Umbilical cord (tissue), 2 donors: ENCODE data around the gene RELL2. TPM values are rescaled to one million over a fixed set of nuclear protein-coding genes. Genes with fewer than 3 reads are reported as not detected.
A peak's percentile ranks its signal among the peaks of the same experiment; 100 is the strongest.

ENCODE experiments used
- DNase-seq: peaks from one replicate; pipeline ENCODE4 v3.0.0-alpha.2; 2015; ENCODE audit warnings: low spot score
- total RNA-seq: library from RNA; depleted of rRNA; stranded (reverse); fragments of >200 nt; gene quantifications from one replicate; pipeline ENCODE4 v1.2.3, GENCODE V29; 2014; ENCODE audit warnings: low replicate concordance; ENCODE audit not compliant: insufficient read depth

The RELL2 gene
- total RNA-seq, 1 donor from 2014 or later, result 0.96 TPM

DNA sequence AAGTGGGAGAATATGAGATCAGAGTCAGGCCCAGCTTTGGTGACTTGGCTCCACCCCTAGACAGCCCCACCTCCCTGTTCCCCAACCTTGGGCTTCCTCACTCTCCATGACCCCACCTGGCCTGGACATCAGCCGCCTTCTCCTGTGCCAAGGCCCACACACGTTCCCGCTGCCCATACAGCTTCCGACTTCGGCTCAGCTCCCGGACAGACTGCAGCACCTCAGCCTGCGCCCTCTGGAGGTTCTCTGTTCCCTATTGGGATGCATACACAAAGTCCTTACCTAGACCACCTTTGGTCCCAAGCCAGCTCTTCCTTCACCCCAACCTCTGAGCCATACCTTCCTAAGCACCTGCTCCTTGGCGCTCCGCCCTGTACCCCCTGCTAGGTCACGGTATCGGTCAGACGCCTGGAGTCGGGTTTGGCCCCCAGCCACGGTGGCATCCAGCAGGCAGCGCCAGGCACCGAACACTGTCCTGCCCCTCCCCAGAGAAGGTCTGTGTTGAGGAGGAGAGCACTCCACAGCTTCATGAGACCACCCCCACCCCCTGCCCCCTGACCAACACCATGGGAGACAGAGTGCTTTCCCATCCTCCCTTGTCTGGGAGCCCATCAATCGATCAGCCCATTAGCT is 12.4 kb downstream of the RELL2 start:
- DNase-seq, result no peak

DNA sequence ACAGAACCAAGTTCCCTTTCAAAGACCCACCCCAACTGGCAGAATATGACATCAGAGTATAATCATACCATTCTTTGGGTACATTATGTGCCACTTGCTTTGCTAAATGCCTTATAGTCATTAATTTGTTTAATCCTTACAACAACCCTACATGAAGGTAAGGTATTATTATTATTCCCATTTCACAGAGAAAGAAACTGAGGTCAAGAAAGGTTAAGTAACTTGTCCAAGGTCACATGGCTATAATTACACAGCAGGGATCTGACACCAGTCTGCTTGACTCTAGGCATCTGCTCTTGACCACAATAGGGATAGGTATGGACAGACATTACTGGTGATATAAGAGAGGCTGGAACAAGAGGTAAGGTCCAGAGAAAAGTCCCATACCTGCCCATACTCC is 13.2 kb downstream of the RELL2 start:
- DNase-seq, result no peak

DNA sequence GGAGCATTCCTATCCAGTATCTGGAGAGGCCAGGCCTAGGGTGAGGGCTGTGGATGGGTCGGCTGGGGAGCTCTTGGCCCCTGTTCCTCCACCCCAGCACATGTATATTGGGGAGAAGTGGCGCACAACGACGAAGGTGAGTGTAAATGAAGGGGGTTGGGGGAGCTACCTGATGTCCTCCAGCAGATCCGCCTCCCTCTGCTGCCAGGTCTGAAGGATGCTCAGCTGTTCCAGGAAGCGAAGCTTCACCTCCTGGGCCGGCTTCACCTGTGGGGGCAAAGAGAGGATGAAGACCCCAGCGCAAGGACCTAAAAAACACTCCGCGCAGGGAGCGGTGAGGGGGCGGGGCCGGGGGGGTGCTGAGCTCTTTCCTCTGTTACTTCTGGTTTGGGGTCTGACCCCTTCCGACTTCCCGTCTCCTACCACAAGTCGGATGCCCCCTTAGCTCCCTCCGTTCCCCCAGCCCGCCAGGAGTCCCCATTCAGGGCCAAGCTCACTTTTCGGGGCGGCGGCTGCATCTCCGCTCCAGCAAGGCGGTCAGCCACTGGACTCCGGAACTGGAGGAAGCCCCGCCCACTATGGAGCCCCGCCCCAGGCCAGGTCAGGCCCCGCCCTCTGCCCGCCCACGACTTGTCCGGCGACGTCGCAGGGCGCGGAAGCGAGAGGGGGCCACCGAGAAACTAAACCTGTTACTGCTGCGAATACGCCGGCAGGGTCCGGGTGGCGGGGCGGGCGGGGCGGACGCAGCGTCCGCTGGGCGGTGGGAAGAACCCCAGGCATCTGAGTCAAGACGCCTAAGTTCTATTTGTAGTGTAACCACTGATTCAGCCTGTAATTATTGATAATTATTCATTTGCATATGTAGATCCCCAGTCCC is 14.3 kb downstream of the RELL2 start, which contains the start of gene FCHSD1:
TSS of gene FCHSD1 (minus strand) at position 568 of the 877 bp plus-strand sequence. CDS start at position 518, 50 bp downstream.
- peak; percentile 76 for DNase-seq

DNA sequence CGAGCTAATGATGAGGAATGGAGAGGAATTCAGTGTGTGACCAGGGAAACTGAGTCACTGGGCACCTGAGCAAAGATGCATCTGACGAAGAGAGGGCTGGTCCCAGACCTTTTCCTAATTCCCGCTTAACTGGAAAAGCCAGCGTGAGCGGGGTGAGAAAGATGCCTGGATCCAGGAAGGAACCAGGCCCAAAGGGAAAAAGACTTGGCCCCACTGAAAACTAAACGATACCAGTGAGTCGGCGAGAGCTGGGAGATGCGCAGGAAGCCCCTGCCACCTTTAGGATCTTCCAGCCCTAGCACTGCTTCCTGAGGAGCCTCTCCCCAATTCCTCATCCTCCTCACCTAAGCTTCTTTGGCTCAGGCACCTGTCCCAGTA is 14.9 kb downstream of the RELL2 start:
- no peak for DNase-seq

DNA sequence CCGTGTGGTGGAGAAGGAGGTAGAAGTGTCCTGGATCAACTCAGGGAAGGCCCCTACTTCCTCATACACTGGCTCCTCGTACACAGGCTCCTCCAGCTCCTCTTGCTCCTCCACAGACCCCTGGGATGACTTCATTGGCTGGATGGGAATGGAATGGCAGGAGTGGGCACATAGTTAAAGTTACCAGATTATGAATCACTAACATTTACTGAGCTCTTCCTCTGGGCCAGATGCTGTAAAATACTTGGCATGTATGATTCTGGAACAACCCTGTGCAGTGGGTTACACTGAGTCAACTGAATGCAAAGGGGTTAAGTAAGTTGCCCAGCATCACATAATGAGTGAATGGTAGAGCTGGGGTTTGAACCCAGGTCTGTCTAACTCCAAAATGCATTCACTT is 17.5 kb downstream of the RELL2 start:
- no peak for DNase-seq

DNA sequence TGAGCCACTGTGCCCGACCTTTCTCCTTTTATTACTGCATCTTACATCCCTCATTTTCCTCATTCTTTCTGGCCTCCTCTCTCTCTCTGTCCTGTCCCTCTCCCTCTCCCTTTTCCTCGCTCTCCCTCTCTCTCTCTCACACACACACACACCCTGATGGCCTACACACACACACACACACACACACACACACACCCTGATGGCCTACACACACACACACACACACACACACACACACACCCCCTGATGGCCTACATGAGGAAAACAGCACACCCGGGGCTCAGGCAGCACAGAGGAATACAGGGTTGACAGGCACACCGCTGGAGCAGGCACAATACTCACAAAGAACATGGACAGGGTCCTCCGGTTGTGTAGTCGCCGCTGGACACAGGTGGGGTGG is 18.2 kb downstream of the RELL2 start:
- DNase-seq, result no peak

DNA sequence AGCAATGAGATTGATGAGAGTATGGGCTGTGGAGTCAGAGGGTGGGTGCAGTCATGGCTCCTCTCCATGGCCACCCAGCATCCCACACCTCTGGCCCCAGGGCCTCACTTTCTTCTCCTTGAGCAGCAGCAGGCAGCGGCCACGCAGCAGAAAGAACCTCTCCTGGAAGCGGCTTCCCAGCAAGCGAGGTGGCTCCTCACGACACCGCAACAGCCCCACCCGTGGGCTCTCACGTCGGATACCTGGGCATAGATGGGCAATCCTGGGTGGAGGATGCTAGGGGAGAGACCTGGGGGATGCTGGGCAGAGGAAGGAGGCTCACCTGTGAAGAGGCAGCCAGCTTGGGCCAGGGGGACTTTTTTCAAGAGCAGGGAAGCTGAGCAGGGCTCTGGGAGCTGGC is 19.6 kb downstream of the RELL2 start:
- no peak for DNase-seq

DNA sequence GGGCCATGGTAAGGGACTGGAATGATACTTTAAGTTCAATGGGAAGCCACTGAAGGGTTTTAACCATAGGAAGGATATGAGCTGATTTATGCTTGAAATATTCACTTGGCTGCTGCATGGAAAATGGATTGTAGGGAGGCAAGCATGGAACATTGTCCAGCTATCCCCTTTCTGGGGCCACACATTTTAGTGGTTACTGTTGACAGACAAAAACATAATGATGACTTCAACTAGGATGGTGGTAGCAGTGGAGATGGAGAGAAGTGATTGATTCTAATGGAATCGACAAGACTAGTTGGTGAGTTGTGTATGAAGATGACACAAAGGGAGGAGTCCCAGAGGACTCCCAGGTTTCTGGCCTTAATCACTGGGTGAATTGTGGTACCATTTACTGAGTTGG is 20.6 kb downstream of the RELL2 start:
- no peak for DNase-seq

DNA sequence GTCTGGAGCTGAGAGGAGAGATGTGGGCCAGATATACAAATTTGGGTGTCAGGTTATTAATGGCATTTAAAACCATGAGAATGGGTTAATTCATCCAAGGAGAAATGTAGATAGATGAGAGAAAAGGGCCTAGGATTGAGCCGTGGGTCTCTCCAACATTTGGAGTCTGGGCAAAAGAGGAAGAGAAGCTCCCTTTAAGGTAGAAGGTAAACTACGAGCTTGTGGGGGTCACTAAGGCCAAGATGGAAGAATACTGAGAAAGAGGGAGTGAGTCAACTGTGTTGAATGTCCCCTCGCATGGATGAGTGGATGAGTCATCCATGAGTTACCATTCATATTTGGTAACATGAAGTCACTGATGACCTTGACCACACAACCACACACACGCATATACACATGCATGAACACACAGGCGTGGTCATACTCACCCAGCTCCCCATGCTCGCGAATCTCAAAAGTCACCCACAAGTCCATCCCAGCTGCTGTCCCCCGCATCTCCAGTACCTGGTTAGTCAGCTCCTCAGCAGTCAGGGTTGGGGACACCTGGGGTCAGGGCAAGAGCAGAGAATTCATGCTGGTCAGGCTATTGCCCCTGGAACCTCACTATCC is 21.2 kb downstream of the RELL2 start:
- DNase-seq, result no peak

DNA sequence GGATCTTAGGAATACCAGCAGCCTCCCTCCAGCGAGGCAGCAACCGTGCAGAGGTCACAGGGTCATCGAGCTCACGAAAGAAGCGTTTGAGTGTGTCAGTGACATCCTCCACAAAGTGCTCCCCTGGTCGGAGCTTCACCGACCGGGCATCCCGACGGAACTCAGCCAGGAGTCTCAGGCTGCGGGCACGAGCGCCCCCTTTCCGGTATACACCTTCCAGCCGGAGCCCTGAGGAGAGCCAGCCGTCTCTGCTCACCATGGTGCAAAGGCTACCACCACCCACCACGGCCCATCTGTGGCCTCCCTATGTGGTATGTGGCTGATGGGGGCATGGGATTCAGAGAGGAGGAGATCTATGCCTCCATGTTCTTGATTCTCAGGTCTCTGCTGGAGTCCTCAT is 25.2 kb downstream of the RELL2 start:
- DNase-seq, result no peak

DNA sequence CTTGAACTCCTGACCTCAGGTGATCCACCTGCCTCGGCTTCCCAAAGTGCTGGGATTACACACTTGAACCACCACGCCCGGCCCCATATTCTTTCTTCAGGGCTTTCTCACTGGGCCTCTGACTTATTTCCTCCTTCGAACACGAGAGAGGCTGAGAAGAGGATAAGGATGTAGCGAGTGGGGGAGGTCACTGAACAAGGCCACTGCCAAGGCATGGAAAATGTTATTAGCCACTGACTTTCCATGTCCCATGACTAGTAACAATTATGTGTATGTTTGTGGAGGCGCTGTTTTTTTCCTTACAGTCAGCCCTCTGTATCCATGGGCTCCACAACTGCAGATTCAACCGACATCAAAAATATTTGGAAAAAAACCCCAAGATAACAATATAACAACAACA is 26.7 kb downstream of the RELL2 start:
- DNase-seq, result no peak

DNA sequence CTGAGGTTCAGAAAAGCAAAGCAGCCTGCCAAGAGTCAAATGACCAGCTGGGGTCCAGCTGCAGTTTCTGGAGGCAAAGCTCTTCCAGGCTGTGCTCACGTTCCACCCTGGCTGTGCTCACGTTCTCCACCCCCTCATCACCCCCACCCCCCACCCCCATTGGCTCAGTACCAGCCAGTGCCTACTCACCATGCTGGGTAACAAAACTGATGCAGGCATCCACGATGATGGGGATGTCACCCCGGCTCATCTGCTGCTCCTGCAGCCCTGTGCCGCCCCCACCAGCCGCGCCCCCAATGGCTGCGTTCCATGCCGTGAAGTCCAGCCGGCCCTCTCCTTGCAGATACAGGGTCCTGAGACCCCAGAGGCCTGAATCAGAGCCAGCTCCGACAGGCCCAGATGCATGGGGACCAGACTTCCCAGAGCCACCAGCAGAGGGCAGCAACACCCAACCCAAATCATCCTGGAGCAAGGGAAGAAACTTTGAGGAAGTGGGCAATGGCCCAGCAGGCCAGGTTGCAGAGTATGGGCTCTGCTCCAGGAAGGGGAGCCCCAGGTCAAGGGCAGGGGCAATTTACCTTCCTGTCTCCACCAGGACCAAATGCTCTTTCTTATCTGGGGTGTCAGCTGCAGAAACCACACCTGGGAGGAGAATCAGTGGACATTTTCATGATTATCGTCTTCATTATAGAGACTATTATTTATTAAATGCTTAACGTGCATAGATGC is 28.1 kb downstream of the RELL2 start:
- DNase-seq, result peak; percentile 70

DNA sequence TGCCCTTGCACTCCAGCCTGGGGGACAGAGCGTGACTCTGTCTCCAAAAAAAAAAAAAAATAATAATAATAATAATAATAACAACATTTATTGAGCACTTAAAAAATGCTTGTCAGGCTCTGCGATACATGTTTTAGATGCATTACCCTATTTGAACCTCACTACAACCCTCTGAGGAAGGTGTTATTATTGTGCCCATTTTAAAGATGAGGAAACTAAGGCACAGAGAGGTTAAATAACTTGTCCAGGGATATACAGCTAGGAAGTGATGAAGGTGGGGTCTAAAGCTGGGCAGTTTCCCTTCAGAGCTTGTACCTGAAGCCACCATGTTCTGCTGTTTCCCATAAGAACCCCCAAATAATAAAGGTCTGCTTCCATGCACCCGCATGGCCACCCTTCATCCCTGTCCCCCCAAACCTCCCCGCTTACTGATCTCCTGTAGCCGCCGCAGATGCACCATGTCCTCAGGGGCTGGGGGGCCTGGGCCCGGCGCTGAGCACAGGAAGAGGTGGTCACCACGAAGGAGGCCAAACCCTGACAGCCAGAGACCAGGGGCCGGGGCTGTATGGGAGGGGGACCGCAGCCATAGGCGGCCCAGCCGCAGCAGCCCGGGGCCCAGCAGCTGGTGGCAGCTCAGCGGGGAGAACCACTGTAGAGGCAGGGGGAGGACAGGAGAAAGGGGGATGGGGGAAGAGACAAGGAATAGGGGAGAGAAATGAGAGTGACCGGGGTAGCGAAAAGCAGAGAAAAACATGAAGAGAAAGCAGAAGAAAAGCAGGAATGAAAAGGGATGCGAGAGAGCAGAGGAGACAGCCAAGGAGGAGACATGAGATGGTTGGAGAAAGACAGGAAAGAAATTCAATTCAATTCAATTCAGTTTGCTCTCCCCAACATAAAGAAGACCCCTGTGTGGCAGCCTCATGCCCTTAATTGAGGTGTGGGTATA is 29.5 kb downstream of the RELL2 start:
- no peak for DNase-seq

DNA sequence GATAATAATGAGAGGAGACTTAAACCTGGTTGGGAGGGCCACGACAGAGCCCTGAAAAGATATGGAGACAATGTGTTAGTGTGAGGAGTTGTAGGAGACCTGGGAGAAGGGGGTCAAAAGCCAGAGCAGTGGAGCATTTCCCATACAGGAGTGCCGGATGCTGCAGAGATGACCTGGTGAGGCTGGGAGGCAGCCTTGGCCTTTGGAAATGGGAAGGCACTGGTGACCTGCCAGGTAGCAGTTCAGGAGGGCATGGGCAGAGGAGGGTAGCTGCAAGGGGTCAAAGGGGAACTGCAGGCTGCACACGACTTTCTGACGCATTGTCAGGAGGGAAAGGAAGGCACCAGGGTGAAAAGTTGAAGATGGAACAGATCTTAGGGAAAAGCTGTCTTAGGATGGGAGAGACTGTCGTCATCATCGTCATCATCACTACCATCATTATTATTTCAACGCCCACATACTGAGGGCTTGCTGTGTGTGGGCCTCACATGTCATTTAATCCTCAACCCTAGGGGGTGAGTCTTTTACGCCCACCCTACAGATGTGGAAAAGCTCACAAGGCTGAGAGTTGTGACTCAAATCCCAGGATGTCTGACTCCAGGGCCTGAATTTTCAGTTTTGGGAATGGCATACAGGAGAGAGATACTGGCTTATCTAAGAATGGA is 31.9 kb downstream of the RELL2 start:
- DNase-seq, result no peak

DNA sequence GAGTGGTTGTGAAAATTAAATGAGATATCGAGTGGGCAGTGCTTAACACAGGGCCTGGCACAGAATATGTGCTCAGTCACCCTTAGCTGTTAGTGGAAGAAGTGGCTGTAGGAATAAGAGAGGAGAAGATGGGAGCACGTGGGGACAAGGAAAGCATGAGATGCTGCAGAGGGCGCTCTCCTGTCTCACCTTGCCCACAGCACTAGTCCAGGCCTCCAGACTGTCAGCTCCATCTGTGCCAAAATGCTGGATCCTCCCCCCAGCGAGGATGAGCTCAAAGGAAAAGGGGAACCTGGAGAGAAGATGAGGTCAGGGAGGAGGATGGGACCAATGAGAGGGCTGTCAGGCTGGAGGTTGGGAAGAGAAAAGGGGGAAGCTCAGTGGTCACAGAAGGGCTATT is 32.7 kb downstream of the RELL2 start:
- DNase-seq, result no peak

DNA sequence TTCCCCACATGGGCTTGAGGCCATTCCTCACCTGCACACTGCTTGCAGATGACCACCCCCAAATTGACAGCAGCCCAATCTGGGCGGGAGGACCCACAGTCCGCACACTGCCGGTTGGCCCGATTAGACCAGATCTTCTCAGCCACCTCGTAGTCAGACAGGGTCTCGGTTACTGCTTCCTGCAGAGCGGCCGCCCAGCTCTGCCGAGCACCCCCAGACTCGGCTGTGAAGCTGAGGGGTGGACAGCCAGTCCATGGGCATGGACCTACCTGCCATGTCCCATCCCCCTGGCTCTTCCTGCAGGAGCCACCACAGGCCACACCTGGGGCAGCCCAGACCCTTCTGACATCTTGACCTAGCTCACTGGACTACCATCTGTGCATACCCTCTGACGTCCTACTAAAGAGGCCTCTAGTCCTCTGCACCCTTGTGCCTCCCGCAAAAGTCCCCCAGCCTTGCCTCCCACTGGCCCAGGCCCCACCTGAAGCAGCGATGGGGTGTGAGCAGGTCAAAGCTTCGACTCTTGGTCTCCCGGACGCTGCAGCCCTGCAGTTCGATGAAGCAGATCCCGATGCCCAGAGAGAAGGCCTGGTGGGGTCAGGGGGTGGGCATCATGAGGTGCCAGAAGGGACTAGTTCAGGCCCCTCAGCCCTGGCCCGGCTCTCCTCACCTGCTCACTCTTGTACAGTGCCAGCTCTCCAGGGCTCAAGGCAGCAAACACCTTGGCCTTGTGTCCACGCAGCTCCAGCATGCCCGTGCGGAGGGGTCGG is 35.5 kb downstream of the RELL2 start:
- no peak for DNase-seq

DNA sequence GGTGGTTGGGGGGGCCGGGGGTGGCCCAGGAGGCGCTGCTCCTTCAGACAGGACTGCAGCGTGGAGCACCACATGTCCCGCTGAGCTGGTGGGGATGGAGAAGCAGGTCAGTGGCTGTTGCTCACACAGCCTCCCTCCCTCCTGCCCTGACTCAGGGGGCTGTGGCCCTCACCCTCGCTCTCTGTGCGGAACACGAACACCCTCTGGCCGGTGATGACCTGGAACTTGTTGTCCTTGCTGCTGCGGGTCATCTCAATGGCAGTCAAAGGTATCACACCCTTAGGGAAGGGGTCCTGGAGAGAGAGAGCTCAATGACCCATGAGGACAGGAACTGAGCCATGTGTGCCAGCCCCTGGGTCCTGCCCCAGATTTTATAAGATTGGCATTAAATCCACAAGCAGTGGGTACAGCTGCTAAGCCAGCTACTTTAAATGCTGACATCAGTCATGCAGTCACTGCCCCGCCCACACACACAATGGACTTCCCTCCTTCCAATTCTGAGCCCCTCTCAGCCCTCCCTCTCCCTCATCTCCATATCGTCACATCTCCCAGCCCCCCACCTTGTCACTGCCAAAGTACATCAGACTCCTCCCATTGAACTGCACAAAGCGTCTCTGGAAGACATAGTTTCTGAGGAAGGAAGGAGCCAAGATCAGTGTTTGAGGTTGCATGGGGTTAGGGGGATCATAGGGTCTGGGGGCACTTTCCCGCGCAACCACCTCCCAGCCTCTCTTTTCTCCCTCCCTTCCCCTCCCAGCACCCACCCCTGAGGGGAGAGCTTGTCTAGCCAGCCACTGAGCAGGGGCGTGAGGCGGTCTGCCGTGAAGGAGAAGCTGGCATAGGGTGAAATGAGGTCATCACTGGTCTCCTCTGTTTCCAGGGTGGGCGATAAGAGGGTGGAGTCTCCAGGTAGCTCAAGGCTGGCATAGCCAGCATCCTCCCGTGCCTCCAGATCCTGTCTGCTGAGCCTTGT is 36.3 kb downstream of the RELL2 start:
- DNase-seq, result no peak

DNA sequence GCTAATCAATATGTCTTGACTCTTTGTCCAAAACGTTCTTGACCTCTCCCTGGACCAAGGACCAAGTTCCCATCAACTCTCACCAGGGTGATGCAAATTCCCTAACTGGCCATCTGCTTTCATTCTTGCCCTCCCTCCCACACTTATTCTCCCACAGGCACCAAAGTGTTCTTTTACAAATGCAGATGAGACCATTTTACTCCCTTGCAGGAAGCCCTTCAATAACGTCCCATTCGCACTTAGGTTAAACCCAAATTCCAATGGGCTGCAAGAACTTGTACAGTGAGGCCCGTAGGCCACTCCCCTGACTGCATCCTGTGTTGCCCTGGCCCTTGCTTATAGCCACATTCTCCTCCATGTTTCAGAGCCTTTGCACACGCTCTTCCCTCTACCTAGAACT is 38.0 kb downstream of the RELL2 start:
- no peak for DNase-seq
